Body of pancreas (tissue), 4 donors: Measurements from ENCODE around the gene STK17A.

Experiments
- POLR2A ChIP-seq, 3 donors: fragments of 450-650 bp; IDR thresholded peaks; one replicate each; pipeline ENCODE4 v1.6.1; 2016; ENCODE audit warnings: antibody characterized with exemption in 3 of 3, mild to moderate bottlenecking in 2 of 3
- TF ChIP-seq, protein P1 (sequence below), 7 experiments: fragments of 450-650 bp in 4 of 7; fragments of 200-600 bp in 3 of 7; sonication (generic) in 3 of 7; IDR thresholded peaks; one replicate each; pipeline ENCODE4 v1.5.1; 2016 to 2019; ENCODE audit warnings: antibody characterized with exemption in 7 of 7

DNA sequence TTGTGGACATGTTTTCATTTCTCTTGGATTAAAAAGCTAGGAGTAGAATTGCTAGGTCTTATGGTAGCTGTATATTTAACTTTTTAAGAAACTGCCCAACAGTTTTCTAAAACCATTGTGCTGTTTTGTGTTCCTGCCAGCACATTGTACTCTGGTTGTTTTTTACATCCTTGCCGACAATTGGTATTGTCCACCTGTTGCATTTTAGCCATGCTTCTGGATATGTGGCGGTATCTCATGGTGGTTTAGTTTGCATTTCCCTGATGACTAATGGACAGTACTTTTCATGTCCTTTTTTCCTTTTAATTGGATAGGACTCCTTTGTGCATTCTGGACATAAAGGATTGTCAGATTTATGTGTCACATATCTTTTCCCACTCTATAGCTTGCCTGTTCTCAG lies 45.5 kb downstream of the STK17A start:
- TF ChIP-seq, protein P1, sequence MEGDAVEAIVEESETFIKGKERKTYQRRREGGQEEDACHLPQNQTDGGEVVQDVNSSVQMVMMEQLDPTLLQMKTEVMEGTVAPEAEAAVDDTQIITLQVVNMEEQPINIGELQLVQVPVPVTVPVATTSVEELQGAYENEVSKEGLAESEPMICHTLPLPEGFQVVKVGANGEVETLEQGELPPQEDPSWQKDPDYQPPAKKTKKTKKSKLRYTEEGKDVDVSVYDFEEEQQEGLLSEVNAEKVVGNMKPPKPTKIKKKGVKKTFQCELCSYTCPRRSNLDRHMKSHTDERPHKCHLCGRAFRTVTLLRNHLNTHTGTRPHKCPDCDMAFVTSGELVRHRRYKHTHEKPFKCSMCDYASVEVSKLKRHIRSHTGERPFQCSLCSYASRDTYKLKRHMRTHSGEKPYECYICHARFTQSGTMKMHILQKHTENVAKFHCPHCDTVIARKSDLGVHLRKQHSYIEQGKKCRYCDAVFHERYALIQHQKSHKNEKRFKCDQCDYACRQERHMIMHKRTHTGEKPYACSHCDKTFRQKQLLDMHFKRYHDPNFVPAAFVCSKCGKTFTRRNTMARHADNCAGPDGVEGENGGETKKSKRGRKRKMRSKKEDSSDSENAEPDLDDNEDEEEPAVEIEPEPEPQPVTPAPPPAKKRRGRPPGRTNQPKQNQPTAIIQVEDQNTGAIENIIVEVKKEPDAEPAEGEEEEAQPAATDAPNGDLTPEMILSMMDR (IDR thresholded peaks at IDR 0.05): no peak
- no peak for TF ChIP-seq POLR2A (IDR thresholded peaks at IDR 0.05)
